ENCODE measurements around the gene PRM1. TPM values are rescaled to one million over a fixed set of nuclear protein-coding genes. Genes with fewer than 3 reads are reported as not detected.

PRM1 gene
- total RNA-seq, 1 donor from 2014 or later = not detected

DNA sequence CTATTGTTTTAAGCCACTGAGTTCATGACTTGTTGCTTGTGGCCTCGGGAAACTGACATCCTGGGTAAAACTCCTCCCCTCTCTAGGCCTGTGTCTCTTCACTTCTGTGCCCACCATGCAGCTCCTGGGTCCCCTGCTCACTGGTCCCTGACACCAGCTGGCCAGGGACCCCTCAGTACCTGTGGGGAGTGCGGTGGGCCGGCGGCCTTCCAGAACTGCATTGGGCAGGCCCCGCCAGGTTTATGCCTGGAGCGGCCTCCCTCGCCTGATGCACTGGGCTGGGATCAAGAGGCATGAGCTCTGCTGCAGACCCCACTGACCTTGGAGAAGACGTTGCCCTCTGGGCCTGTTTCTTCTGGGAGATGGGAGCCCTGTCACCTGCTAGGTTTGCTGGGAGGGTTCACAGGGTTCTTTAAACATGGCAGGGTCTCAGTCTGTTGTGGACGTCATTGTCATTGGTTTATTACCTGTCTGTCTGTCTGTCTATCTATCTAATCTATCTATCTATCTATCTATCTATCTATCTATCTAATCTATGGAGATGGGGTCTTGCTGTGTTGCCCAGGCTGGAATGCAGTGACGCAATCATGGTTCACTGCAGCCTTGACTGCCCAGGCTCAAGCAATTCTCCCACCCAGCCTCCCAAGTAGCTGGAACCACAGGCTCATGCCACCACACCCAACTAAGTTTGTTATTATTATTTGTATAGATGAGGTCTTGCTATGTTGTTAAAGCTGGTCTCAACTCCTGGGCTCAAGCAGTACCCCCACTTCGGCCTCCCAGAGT, 42.6 kb upstream of the PRM1 start:
- no peak overlapping the region for H3K27ac ChIP-seq (replicated peaks)
- no peaks in the 10 kb centered on the region for H3K9me3 ChIP-seq (replicated peaks)
- TF ChIP-seq, protein P1, sequence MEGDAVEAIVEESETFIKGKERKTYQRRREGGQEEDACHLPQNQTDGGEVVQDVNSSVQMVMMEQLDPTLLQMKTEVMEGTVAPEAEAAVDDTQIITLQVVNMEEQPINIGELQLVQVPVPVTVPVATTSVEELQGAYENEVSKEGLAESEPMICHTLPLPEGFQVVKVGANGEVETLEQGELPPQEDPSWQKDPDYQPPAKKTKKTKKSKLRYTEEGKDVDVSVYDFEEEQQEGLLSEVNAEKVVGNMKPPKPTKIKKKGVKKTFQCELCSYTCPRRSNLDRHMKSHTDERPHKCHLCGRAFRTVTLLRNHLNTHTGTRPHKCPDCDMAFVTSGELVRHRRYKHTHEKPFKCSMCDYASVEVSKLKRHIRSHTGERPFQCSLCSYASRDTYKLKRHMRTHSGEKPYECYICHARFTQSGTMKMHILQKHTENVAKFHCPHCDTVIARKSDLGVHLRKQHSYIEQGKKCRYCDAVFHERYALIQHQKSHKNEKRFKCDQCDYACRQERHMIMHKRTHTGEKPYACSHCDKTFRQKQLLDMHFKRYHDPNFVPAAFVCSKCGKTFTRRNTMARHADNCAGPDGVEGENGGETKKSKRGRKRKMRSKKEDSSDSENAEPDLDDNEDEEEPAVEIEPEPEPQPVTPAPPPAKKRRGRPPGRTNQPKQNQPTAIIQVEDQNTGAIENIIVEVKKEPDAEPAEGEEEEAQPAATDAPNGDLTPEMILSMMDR (IDR thresholded peaks at IDR 0.05; ENCODE audit: borderline replicate concordance) = no peak
- no peak for DNase-seq
- H3K27me3 ChIP-seq (ENCODE audit: low read depth) = no peaks in the 10 kb centered on the region
- H3K36me3 ChIP-seq = no peaks in the 10 kb centered on the region
- H3K4me1 ChIP-seq = peaks cover 22% of the 10 kb centered on the region
- H3K4me3 ChIP-seq = no peak overlapping the region
- intact Hi-C loops (cut with micrococcal nuclease) = no loop called here

DNA sequence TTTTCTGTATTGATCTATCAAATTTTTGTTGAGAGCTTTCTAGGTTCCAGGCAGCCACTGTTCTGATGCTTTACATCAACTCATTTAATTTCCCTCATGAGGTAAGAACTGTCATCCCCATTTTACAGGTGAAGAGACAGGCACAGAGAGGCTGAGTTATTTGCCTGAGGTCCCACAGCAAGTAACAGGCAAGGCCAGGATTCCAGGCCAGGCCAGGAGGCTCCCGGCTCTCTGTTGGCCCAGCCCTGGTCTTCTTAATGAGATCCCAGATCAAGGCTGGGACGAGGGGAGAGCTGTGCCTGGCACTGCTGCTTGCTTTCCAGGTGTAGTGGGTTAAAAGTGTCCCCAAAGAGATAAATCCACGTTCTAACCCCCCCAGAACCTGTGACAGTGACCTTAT, 41.7 kb upstream of the PRM1 start:
- no peak for DNase-seq
- Histone ChIP-seq H3K9me3 (replicated peaks) (no peaks in the 10 kb centered on the region), H3K4me1 (peaks cover 13% of the 10 kb centered on the region), H3K36me3 (no peaks in the 10 kb centered on the region), H3K27me3 (ENCODE audit: low read depth) (no peaks in the 10 kb centered on the region), H3K4me3 (no peak overlapping the region), H3K27ac (replicated peaks) (no peak overlapping the region)
- TF ChIP-seq, protein P1 (IDR thresholded peaks at IDR 0.05; ENCODE audit: borderline replicate concordance) = no peak
- intact Hi-C loops (cut with micrococcal nuclease) = no loop called here

DNA sequence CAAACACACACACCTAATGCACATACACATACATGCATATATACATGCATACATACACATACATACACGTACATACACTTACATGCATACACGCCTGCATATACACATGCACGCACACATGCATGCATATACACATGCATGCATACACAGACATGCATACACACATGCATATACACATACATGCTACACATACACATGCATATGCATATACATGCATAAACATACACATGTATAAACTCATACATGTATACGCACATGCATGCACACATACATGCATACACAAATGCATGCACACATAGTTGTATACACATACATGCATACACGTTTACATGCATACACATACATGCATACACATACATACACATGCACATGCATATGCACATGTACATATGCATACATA, 40.5 kb upstream of the PRM1 start:
- intact Hi-C loops (cut with micrococcal nuclease) = no loop called here
- Histone ChIP-seq H3K4me3 (no peak overlapping the region), H3K9me3 (replicated peaks) (no peaks in the 10 kb centered on the region), H3K4me1 (peaks cover 11% of the 10 kb centered on the region), H3K36me3 (no peaks in the 10 kb centered on the region), H3K27ac (replicated peaks) (no peak overlapping the region), H3K27me3 (ENCODE audit: low read depth) (no peaks in the 10 kb centered on the region)
- DNase-seq = no peak
- TF ChIP-seq, protein P1 (IDR thresholded peaks at IDR 0.05; ENCODE audit: borderline replicate concordance) = no peak

DNA sequence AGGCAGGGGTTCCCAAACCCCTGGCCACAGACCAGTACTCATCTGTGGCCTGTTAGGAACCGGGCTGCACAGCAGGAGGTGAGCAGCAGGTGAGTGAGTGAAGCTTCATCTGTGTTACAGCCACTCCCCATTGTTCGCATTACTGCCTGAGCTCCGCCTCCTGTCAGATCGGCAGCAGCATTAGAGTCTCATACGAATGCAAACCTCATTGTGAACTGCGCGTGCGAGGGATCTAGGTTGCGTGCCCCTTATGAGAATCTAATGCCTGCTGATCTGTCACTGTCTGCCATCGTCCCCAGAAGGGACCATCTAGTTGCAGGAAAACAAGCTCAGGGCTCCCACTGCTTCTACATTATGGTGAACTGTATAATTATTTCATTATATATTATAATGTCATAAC, 39.0 kb upstream of the PRM1 start:
- no peaks in the 10 kb centered on the region for H3K36me3 ChIP-seq
- H3K27ac ChIP-seq (replicated peaks) = no peak overlapping the region
- H3K27me3 ChIP-seq (ENCODE audit: low read depth) = no peaks in the 10 kb centered on the region
- TF ChIP-seq, protein P1 (IDR thresholded peaks at IDR 0.05; ENCODE audit: borderline replicate concordance) = no peak
- no peaks in the 10 kb centered on the region for H3K4me1 ChIP-seq
- H3K9me3 ChIP-seq (replicated peaks) = no peaks in the 10 kb centered on the region
- intact Hi-C loops (cut with micrococcal nuclease) = no loop called here
- no peak for DNase-seq
- no peak overlapping the region for H3K4me3 ChIP-seq

DNA sequence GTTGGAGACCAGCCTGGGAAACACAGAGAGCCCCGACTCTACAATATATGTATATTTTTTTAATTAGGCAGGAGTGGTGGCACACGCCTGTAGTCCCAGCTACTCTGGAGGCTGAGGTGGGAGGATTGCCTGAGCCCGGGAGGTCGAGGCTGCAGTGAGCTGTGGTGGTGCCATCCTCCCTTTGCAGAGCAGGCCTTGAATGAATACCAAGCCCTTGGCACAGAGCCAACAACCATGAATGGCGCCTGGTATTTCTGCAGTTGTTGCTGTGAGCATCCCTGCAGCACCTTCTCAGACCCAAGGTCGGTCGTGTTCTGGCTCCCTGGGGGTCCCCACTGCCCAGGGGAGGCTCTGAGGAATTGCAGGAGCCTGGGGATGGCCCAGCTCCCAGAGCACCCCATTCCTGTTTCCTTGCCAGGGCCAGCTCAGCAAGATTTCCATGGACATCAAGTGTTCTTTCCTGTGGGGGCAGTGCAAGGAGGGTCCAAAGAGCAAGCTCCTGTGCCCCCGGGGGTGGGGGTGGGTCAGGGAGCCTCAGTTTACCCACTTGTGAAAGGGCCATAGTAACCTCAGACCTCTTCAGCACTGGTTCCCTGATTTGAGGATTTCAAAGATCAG, 38.5 kb upstream of the PRM1 start:
- Histone ChIP-seq H3K4me1 (no peaks in the 10 kb centered on the region), H3K36me3 (no peaks in the 10 kb centered on the region), H3K27me3 (ENCODE audit: low read depth) (no peaks in the 10 kb centered on the region), H3K27ac (replicated peaks) (no peak overlapping the region), H3K9me3 (replicated peaks) (no peaks in the 10 kb centered on the region), H3K4me3 (no peak overlapping the region)
- intact Hi-C loops (cut with micrococcal nuclease) = no loop called here
- TF ChIP-seq, protein P1 (IDR thresholded peaks at IDR 0.05; ENCODE audit: borderline replicate concordance) = no peak
- DNase-seq = no peak
